Measurements from ENCODE around the gene CLCN5.
"Not testable (repeated sequence)": the region's sequence is repeated elsewhere in the genome, so short reads cannot be mapped to it uniquely, and the experiment has no call there.

The CLCN5 gene

GRCh38 chrX:50000937-50001542 is 78.6 kb downstream of the CLCN5 start:
- DNase-seq = no peak

- DNase-seq = no peak
These were observed 79.8 kb downstream of the CLCN5 start for GRCh38 chrX:50002067-50002714.

GRCh38 chrX:50003467-50003866 is 81.1 kb downstream of the CLCN5 start:
- DNase-seq = no peak

GRCh38 chrX:50003927-50004326 is 81.5 kb downstream of the CLCN5 start:
- DNase-seq = no peak

GRCh38 chrX:50025591-50025990 is 103.2 kb downstream of the CLCN5 start:
- DNase-seq = not testable (repeated sequence)

- DNase-seq = no peak
These were observed 112.7 kb downstream of the CLCN5 start for GRCh38 chrX:50035126-50035525.

- no peak for DNase-seq
These were observed 114.0 kb downstream of the CLCN5 start for GRCh38 chrX:50036426-50036825.

- DNase-seq = no peak
These were observed 123.4 kb downstream of the CLCN5 start for GRCh38 chrX:50045823-50046222.

- no peak for DNase-seq
These were observed 126.8 kb downstream of the CLCN5 start for GRCh38 chrX:50049228-50049627.

- DNase-seq = no peak
These were observed 131.8 kb downstream of the CLCN5 start for GRCh38 chrX:50054147-50054546.

GRCh38 chrX:50066318-50066937 is 144.0 kb downstream of the CLCN5 start:
- DNase-seq = no peak

GRCh38 chrX:50067435-50068284 is 145.3 kb downstream of the CLCN5 start:
- no peak for DNase-seq

- no peak for DNase-seq
These were observed 145.8 kb downstream of the CLCN5 start for GRCh38 chrX:50068285-50068563.

- DNase-seq = no peak
These were observed 146.5 kb downstream of the CLCN5 start for GRCh38 chrX:50068893-50069292.

GRCh38 chrX:50071494-50071893 is 149.1 kb downstream of the CLCN5 start:
- no peak for DNase-seq

- DNase-seq = no peak
These were observed 149.7 kb downstream of the CLCN5 start for GRCh38 chrX:50072110-50072509.

- DNase-seq = no peak
These were observed 151.2 kb downstream of the CLCN5 start for GRCh38 chrX:50073601-50074000.

- DNase-seq = no peak
These were observed 153.4 kb downstream of the CLCN5 start for GRCh38 chrX:50075630-50076339.

- no peak for DNase-seq
These were observed 159.0 kb downstream of the CLCN5 start for GRCh38 chrX:50081282-50081889.

GRCh38 chrX:50082741-50083140 is 160.3 kb downstream of the CLCN5 start:
- no peak for DNase-seq

GRCh38 chrX:50088645-50089044 is 166.2 kb downstream of the CLCN5 start:
- no peak for DNase-seq

- no peak for DNase-seq
These were observed 171.2 kb downstream of the CLCN5 start for GRCh38 chrX:50093625-50094024.

GRCh38 chrX:50097071-50097470 is 174.7 kb downstream of the CLCN5 start:
- no peak for DNase-seq

All from amniotic stem cell (primary cell).